ENCODE data around the gene SIGLECL1. TPM values are rescaled to one million over a fixed set of nuclear protein-coding genes. Genes with fewer than 3 reads are reported as not detected.

SIGLECL1 gene
- total and polyA plus RNA-seq, 4 donors, result not detected

GRCh38 chr19:51294211-51294976 lies 43.5 kb downstream of the SIGLECL1 start:
- DNase-seq (ENCODE audit: low read depth in 4 of 6, low spot score in 6 of 6), result no peak
- WGBS (ENCODE audit: insufficient coverage), result 73% methylated on average over 20 of the region's 23 CpGs
- Histone ChIP-seq H3K27me3 (ENCODE audit: control insufficient read depth, insufficient read depth, low read length) (peaks cover 2% of the 10 kb centered on the region), H3K4me1 (ENCODE audit: control insufficient read depth, insufficient read depth, low read length) (peaks cover 17% of the 10 kb centered on the region), H3K27ac (ENCODE audit: low read depth, low read length) (no peak overlapping the region), H3K4me3 (ENCODE audit: low read depth, low read length) (no peak overlapping the region), H3K9me3 (ENCODE audit: control insufficient read depth, insufficient read depth, low read length) (no peaks in the 10 kb centered on the region), H3K36me3 (ENCODE audit: control insufficient read depth, insufficient read depth, low read length) (no peaks in the 10 kb centered on the region)

GRCh38 chr19:51294977-51295375 lies 44.1 kb downstream of the SIGLECL1 start:
- no peaks in the 10 kb centered on the region for H3K9me3 ChIP-seq (ENCODE audit: control insufficient read depth, insufficient read depth, low read length)
- H3K27me3 ChIP-seq (ENCODE audit: control insufficient read depth, insufficient read depth, low read length), result peaks cover 2% of the 10 kb centered on the region
- WGBS (ENCODE audit: insufficient coverage), result 71% methylated on average over 6 of the region's 12 CpGs
- H3K4me1 ChIP-seq (ENCODE audit: control insufficient read depth, insufficient read depth, low read length), result peaks cover 17% of the 10 kb centered on the region
- no peaks in the 10 kb centered on the region for H3K36me3 ChIP-seq (ENCODE audit: control insufficient read depth, insufficient read depth, low read length)
- no peak for DNase-seq (ENCODE audit: low read depth in 4 of 6, low spot score in 6 of 6)
- no peak overlapping the region for H3K4me3 ChIP-seq (ENCODE audit: low read depth, low read length)
- H3K27ac ChIP-seq (ENCODE audit: low read depth, low read length), result no peak overlapping the region

- no peaks in the 10 kb centered on the region for H3K36me3 ChIP-seq (ENCODE audit: control insufficient read depth, insufficient read depth, low read length)
- no peak overlapping the region for H3K27ac ChIP-seq (ENCODE audit: low read depth, low read length)
- H3K27me3 ChIP-seq (ENCODE audit: control insufficient read depth, insufficient read depth, low read length), result peaks cover 2% of the 10 kb centered on the region
- H3K4me3 ChIP-seq (ENCODE audit: low read depth, low read length), result no peak overlapping the region
- 42% methylated on average over 14 of the region's 15 CpGs for WGBS (ENCODE audit: insufficient coverage)
- peaks cover 17% of the 10 kb centered on the region for H3K4me1 ChIP-seq (ENCODE audit: control insufficient read depth, insufficient read depth, low read length)
- peak in 1 of 6 donors; percentile 14 for DNase-seq (ENCODE audit: low read depth in 4 of 6, low spot score in 6 of 6)
- no peaks in the 10 kb centered on the region for H3K9me3 ChIP-seq (ENCODE audit: control insufficient read depth, insufficient read depth, low read length)
Measured at GRCh38 chr19:51295382-51296126, 44.7 kb downstream of the SIGLECL1 start.

- no peak overlapping the region for H3K27ac ChIP-seq (ENCODE audit: low read depth, low read length)
- peaks cover 17% of the 10 kb centered on the region for H3K4me1 ChIP-seq (ENCODE audit: control insufficient read depth, insufficient read depth, low read length)
- DNase-seq (ENCODE audit: low read depth in 4 of 6, low spot score in 6 of 6), result peak in 2 of 6 donors; percentile 9 to 17
- H3K9me3 ChIP-seq (ENCODE audit: control insufficient read depth, insufficient read depth, low read length), result no peaks in the 10 kb centered on the region
- no peak overlapping the region for H3K4me3 ChIP-seq (ENCODE audit: low read depth, low read length)
- peaks cover 2% of the 10 kb centered on the region for H3K27me3 ChIP-seq (ENCODE audit: control insufficient read depth, insufficient read depth, low read length)
- 55% methylated on average over 8 of the region's 9 CpGs for WGBS (ENCODE audit: insufficient coverage)
- H3K36me3 ChIP-seq (ENCODE audit: control insufficient read depth, insufficient read depth, low read length), result no peaks in the 10 kb centered on the region
Measured at GRCh38 chr19:51296336-51297093, 45.6 kb downstream of the SIGLECL1 start.

- no peaks in the 10 kb centered on the region for H3K9me3 ChIP-seq (ENCODE audit: control insufficient read depth, insufficient read depth, low read length)
- DNase-seq (ENCODE audit: low read depth in 4 of 6, low spot score in 6 of 6), result no peak
- H3K36me3 ChIP-seq (ENCODE audit: control insufficient read depth, insufficient read depth, low read length), result no peaks in the 10 kb centered on the region
- H3K27me3 ChIP-seq (ENCODE audit: control insufficient read depth, insufficient read depth, low read length), result peaks cover 2% of the 10 kb centered on the region
- H3K4me3 ChIP-seq (ENCODE audit: low read depth, low read length), result no peak overlapping the region
- 64% methylated on average over 4 of the region's 5 CpGs for WGBS (ENCODE audit: insufficient coverage)
- H3K27ac ChIP-seq (ENCODE audit: low read depth, low read length), result no peak overlapping the region
- peaks cover 17% of the 10 kb centered on the region for H3K4me1 ChIP-seq (ENCODE audit: control insufficient read depth, insufficient read depth, low read length)
Measured at GRCh38 chr19:51297406-51297805, 46.5 kb downstream of the SIGLECL1 start.

GRCh38 chr19:51301266-51301665 lies 50.4 kb downstream of the SIGLECL1 start:
- Histone ChIP-seq H3K9me3 (ENCODE audit: control insufficient read depth, insufficient read depth, low read length) (no peaks in the 10 kb centered on the region), H3K27ac (ENCODE audit: low read depth, low read length) (no peak overlapping the region), H3K4me3 (ENCODE audit: low read depth, low read length) (no peak overlapping the region), H3K36me3 (ENCODE audit: control insufficient read depth, insufficient read depth, low read length) (no peaks in the 10 kb centered on the region), H3K4me1 (ENCODE audit: control insufficient read depth, insufficient read depth, low read length) (no peaks in the 10 kb centered on the region), H3K27me3 (ENCODE audit: control insufficient read depth, insufficient read depth, low read length) (no peaks in the 10 kb centered on the region)
- no peak for DNase-seq (ENCODE audit: low read depth in 4 of 6, low spot score in 6 of 6)
- WGBS (ENCODE audit: insufficient coverage), result 83% methylated on average over 7 of the region's 7 CpGs

- Histone ChIP-seq H3K4me1 (ENCODE audit: control insufficient read depth, insufficient read depth, low read length) (no peaks in the 10 kb centered on the region), H3K27me3 (ENCODE audit: control insufficient read depth, insufficient read depth, low read length) (no peaks in the 10 kb centered on the region), H3K4me3 (ENCODE audit: low read depth, low read length) (no peak overlapping the region), H3K36me3 (ENCODE audit: control insufficient read depth, insufficient read depth, low read length) (no peaks in the 10 kb centered on the region), H3K9me3 (ENCODE audit: control insufficient read depth, insufficient read depth, low read length) (no peaks in the 10 kb centered on the region), H3K27ac (ENCODE audit: low read depth, low read length) (no peak overlapping the region)
- DNase-seq (ENCODE audit: low read depth in 4 of 6, low spot score in 6 of 6), result no peak
- WGBS (ENCODE audit: insufficient coverage), result 44% methylated on average over 3 of the region's 3 CpGs
Measured at GRCh38 chr19:51305479-51305878, 54.6 kb downstream of the SIGLECL1 start.

GRCh38 chr19:51311351-51312257 lies 60.7 kb downstream of the SIGLECL1 start, which contains the start of gene IGLON5:
IGLON5 (plus strand) TSS chr19:51311644; CDS start chr19:51311848, 204 bp downstream.
- DNase-seq (ENCODE audit: low read depth in 4 of 6, low spot score in 6 of 6), result peak in 5 of 6 donors; percentile 38 to 95 (median 65)
- 1% methylated on average over 41 of the region's 76 CpGs for WGBS (ENCODE audit: insufficient coverage)
- Histone ChIP-seq H3K27me3 (ENCODE audit: control insufficient read depth, insufficient read depth, low read length) (no peaks in the 10 kb centered on the region), H3K4me1 (ENCODE audit: control insufficient read depth, insufficient read depth, low read length) (peaks cover 12% of the 10 kb centered on the region), H3K4me3 (ENCODE audit: low read depth, low read length) (peak within 1 kb of the TSS; percentile 38), H3K27ac (ENCODE audit: low read depth, low read length) (no peak within 1 kb of the TSS), H3K9me3 (ENCODE audit: control insufficient read depth, insufficient read depth, low read length) (no peaks in the 10 kb centered on the region), H3K36me3 (ENCODE audit: control insufficient read depth, insufficient read depth, low read length) (peaks cover 3% of the 10 kb centered on the region)

- DNase-seq (ENCODE audit: low read depth in 4 of 6, low spot score in 6 of 6), result no peak
- peaks cover 10% of the 10 kb centered on the region for H3K36me3 ChIP-seq (ENCODE audit: control insufficient read depth, insufficient read depth, low read length)
- peaks cover 34% of the 10 kb centered on the region for H3K4me1 ChIP-seq (ENCODE audit: control insufficient read depth, insufficient read depth, low read length)
- WGBS (ENCODE audit: insufficient coverage), result 67% methylated on average over 6 of the region's 8 CpGs
- H3K27me3 ChIP-seq (ENCODE audit: control insufficient read depth, insufficient read depth, low read length), result no peaks in the 10 kb centered on the region
- no peak overlapping the region for H3K4me3 ChIP-seq (ENCODE audit: low read depth, low read length)
- H3K9me3 ChIP-seq (ENCODE audit: control insufficient read depth, insufficient read depth, low read length), result no peaks in the 10 kb centered on the region
- no peak overlapping the region for H3K27ac ChIP-seq (ENCODE audit: low read depth, low read length)
Measured at GRCh38 chr19:51316688-51317087, 65.8 kb downstream of the SIGLECL1 start.

All from spinal cord (tissue), 10 donors.